HG03064 (cell line): Measurements from ENCODE around the gene TMEM238.
"Not testable (repeated sequence)": the region's sequence is repeated elsewhere in the genome, so short reads cannot be mapped to it uniquely, and the experiment has no call there.

Experiments
- ATAC-seq: cut with Tn5 transposase; IDR thresholded peaks from one replicate; pipeline ENCODE4 v1.9.1; 2021; ENCODE audit warnings: low read depth; ENCODE audit not compliant: unreplicated experiment

Gene TMEM238

GRCh38 chr19:55402509-55402908, 18.4 kb upstream of the TMEM238 start:
- ATAC-seq, result no peak

- ATAC-seq, result not testable (repeated sequence)
These were observed 17.3 kb upstream of the TMEM238 start for GRCh38 chr19:55401390-55401789.

GRCh38 chr19:55400281-55401087, 16.4 kb upstream of the TMEM238 start:
- no peak for ATAC-seq

GRCh38 chr19:55398200-55398925, 14.3 kb upstream of the TMEM238 start:
- ATAC-seq, result no peak

- ATAC-seq, result no peak
These were observed 9.0 kb upstream of the TMEM238 start for GRCh38 chr19:55392820-55393761.

- ATAC-seq, result no peak
These were observed 7.9 kb upstream of the TMEM238 start for GRCh38 chr19:55391702-55392615.

- ATAC-seq, result no peak
These were observed 7.1 kb upstream of the TMEM238 start for GRCh38 chr19:55391191-55391670.

GRCh38 chr19:55390461-55390880, 6.4 kb upstream of the TMEM238 start:
- no peak for ATAC-seq

- ATAC-seq, result no peak
These were observed 5.6 kb upstream of the TMEM238 start for GRCh38 chr19:55389386-55390317.

GRCh38 chr19:55387736-55388497, 3.8 kb upstream of the TMEM238 start:
- ATAC-seq, result no peak

GRCh38 chr19:55386493-55386971, 2.4 kb upstream of the TMEM238 start:
- no peak for ATAC-seq

- ATAC-seq, result peak; percentile 52
These were observed 1.8 kb upstream of the TMEM238 start, which contains the start of gene RPL28 for GRCh38 chr19:55385724-55386492. Gene RPL28 (plus strand): TSS chr19:55385932. CDS start chr19:55386358, 426 bp downstream.

GRCh38 chr19:55384920-55385723, 1.0 kb upstream of the TMEM238 start:
- peak; percentile 57 for ATAC-seq

- no peak for ATAC-seq
These were observed 587 bp downstream of the TMEM238 start for GRCh38 chr19:55383279-55384130.

GRCh38 chr19:55382522-55383054, 1.5 kb downstream of the TMEM238 start:
- ATAC-seq, result no peak
